Stimulated activated CD8-positive, alpha-beta memory T cell treated with anti-CD3 and anti-CD28 coated beads, Interleukin-15, amount 100 ng/mL, for 24 hours (primary cell): Measurements from ENCODE around the gene MFSD2A.
"Not testable (repeated sequence)": the region's sequence is repeated elsewhere in the genome, so short reads cannot be mapped to it uniquely, and the experiment has no call there.

Experiments
- DNase-seq: peaks from one replicate; pipeline ENCODE4 v3.0.0-alpha.2; 2020; ENCODE audit warnings: low read depth

The MFSD2A gene

GRCh38 chr1:39940980-39941871 is 13.7 kb upstream of the MFSD2A start:
- DNase-seq = no peak

GRCh38 chr1:39943471-39944290 is 11.3 kb upstream of the MFSD2A start:
- DNase-seq = no peak

DNA sequence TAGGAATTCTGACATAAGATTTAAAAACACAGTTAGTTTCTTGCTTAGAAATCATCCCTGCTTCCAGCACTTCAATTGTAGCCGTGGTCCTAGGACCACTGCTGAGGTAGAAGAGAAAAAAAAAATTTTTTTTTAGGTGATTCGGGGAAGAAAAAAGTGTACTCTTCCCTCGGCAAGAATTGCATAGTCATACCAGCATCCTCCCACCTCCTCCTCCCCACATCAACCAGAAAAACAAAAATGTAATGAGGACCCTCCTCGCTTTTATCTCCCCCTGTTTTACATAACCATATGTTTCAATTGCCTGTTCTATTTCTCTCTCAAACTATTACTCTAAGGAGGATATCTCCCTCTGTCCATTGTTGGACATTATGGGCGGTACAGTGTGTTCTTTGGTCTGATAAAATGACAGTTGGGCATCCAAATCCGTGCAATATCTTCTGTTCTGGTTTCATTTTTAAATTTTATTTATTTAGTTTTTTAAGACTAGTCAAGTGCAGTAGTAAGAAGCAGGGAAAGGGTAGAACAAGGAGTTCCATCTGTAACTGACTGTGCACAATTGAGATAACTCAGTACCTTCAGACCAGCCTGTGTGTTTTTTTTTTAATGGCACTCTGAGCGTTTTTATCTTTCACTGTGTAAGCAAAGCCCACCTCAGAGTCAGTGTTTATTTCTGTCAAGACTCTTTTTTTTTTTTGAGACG is 10.4 kb upstream of the MFSD2A start:
- DNase-seq = no peak

DNA sequence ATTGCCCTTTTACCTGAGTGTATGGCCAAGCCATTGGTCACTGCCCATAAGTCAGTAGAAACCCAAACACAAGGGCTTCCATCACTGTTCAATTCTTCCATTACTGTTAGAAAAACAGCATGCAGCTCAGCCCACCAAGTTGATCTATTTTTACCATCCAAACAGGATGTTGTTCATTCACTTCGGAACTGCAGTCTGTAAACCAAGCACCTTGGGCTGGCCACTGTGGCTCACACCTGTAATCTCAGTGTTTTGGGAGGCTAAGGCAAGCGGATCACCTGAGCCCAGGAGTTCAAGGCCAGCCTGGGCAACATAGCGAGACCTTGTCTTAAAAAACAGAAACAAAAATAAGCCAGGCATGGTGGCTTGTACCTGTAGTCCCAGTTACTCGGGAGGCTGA is 8.7 kb upstream of the MFSD2A start:
- DNase-seq = no peak

- DNase-seq = no peak
Measured at GRCh38 chr1:39947260-39947659, 7.7 kb upstream of the MFSD2A start.

- DNase-seq = no peak
Measured at GRCh38 chr1:39949891-39950290, 5.1 kb upstream of the MFSD2A start.

DNA sequence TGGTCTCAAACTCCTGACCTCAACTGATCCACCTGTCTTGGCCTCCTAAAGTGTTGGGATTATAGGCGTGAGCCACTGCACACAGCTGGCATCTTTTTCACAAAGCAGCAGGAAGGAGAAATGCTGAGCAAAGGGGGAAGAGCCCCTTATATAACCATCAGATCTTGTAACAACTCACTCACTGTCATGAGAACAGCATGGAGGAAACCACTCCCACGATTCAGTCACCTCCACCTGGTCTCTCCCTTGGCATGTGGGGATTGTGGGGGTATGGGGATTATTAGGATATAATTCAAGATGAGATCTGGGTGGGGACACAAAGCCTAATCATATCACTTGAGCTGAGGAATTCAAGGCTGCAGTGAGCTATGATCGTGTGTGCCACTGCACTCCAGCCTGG is 3.0 kb upstream of the MFSD2A start:
- DNase-seq = no peak

DNA sequence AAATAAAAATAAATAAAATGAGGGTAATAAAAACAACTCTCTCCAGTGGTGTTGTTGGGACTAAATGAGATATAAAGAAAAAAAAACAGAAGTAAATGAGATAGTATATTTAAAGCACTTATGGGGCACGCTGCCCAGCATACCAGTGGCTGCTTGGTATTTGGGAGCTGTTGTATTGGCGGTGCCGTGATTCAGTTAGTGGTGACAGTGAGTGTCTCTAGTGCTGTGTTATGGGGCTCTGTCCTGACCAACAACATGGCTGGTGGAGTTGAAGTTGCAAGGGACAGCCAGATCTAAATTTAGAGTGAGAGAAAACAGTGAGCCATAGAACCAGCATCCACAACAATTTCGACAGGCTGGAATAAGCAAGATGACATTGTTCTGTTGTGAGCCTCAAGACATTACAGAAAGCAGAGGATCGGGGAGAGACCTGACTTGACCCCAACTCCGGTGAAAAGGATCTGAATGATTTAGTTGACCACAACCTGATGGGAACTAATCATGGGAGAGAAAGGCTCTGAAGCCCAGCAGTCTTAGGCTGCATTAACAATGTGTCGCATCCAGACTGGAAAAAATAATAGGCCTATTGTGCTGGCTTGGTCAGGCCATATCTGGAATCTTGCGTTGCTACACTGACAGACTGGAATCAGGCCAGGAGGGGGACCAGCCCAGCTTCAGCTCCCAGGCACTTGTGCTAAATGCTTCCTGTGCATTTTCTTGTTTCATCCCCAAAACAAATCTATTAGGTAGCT is 2.4 kb upstream of the MFSD2A start:
- no peak for DNase-seq

DNA sequence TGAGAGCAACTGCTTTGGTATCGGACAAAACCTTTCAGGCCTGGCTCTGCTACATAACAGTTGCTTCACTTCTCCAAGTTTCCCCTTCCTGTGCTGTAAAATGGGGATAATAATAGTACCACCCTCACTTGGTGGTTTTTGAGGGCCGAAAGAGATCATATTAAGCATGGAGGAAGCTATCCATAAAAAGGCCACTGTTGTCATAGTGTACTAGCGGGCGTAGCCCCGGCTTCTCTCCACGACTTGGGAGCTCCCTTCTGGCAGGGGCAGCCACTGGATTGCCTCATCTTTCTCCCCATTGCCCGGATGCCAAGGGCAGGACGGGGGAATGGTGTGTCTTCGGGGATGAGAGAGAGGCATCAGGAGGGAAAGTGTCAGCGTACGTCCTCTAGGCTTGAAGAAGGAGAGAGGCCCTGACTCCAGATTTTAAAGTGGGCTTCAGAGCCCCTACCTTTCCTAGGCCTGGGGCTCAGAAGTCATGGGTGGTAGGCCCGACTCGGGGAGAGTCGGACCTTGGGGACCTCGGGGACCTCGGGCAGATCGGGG is 548 bp upstream of the MFSD2A start:
- no peak for DNase-seq

GRCh38 chr1:39955547-39956539 is 898 bp downstream of the MFSD2A start:
- DNase-seq = peak; percentile 23

DNA sequence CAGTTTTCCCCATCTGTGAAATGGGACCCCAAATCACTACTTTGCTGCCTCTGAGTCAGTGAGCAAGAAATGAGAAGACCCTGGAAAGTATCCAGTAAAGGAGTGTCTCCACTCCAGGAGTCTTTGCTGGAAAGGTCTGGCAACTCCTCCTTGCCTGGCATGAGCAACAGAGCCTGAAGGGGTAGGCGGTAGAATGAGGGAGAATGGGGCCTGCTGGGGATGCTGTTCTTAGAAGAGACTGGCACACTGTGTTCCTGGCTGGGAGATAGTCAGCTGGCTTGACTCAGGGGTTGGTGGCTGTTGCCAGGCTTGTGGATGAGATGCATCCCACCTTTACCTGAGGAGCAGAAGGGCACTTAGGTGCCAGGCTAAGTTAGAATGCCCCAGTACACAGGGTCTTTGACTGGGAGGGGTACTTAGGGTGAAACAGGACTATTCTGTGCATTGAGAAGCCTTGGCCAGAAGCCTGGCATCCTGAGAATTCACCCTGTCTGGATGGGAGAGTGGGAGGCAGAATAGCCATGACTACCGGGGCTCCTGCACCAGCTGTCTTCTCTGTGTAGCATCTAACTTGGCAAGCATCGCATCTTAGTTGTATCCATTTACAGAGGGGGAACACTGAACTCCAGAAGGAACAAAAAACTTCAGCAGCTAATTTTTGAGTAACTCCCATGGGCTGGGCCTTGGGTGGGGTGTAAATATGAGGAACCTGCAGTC is 2.5 kb downstream of the MFSD2A start:
- DNase-seq = no peak

- DNase-seq = no peak
Measured at GRCh38 chr1:39958403-39959200, 3.7 kb downstream of the MFSD2A start.

DNA sequence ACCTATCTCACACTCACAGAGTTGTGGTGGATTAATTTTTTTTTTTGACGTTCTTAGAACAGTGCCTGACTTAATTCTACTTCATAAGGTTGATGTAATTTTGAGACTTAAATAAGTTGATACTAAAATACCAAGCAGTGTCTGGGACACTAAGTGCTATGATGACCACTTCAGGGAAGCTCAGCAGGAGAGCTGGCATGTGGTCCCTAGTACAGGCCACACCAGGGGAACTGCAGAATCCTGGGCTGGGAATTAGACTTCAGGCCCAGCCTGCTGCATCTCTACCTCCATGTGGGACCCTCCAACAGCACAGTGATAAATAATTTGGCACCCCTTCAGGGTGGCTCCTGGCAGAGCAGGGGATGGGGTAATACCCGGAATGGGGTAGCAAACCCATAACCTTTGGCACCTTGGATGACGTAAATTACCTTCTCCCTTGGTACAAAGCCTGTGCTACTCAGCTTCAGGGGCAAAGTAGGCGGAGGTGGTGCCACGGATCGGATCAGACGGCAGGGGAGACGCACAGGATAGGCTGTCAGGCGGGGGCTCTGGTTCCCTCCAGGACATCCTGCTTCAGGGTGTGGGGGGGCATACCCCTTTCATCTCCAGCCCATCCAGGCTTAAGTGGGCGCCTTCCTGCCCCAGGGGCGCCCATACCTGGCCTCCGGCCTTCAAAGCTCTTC is 4.8 kb downstream of the MFSD2A start:
- DNase-seq = no peak

DNA sequence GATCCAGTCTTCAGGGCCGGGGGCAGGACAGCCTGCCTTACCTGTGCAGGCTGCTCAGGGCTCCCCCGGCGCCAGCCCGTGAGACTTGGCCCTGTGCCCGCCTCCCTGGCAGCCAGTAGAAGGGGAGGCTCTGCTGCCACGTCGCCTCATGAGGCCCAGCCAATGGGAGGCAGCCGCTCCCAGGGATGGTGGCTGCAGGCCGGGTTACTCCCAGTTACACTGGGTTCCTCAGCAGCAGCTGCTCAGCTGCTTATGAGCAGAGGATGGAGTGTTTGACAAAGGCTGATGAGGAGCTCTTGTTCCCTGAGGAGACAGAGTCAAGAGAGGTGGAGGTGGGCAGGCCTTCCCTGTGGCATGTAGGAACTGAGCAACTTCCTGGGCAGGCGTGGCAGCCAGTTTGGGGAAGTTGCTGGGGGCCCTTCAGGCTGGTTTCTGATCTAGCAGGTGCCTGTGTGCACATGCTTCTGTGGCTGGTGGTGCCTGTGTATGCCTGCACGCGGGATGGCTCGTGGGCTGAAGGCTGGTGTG is 5.5 kb downstream of the MFSD2A start:
- DNase-seq = no peak

DNA sequence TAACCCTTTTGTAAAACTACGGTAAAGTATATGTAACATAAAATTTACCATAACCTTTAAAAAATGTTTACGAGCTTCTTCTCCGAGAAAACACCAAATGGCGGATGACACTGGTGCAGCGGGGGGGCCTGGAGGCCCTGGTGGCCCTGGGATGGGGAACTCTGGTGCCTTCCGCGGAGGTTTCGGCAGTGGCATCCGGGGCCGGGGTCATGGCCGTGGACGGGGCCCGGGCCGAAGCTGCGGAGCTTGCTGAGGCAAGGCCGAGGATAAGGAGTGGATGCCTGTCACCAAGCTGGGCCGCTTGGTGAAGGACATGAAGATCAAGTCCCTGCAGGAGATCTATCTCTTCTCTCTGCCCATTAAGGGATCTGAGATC is 7.5 kb downstream of the MFSD2A start:
- DNase-seq = no peak

- DNase-seq = not testable (repeated sequence)
Measured at GRCh38 chr1:39962964-39963363, 8.0 kb downstream of the MFSD2A start.

- no peak for DNase-seq
Measured at GRCh38 chr1:39964552-39964951, 9.6 kb downstream of the MFSD2A start.

- no peak for DNase-seq
Measured at GRCh38 chr1:39965044-39965443, 10.1 kb downstream of the MFSD2A start.
